Activated naive CD4-positive, alpha-beta T cell (primary cell): ENCODE results near the gene CSNK1G1.
A peak's percentile ranks its signal among the peaks of the same experiment; 100 is the strongest.

Experiments used
- DNase-seq, 4 experiments: peaks; one replicate each; lab custom pipeline; 2025; lab: John Stamatoyannopoulos, UW

The CSNK1G1 gene

GRCh38 chr15:64153480-64154367 lies 202.2 kb downstream of the CSNK1G1 start:
- peak; percentile 90 to 94 (median 92) for DNase-seq

- DNase-seq = no peak
Measured at GRCh38 chr15:64152507-64153387, 203.2 kb downstream of the CSNK1G1 start.

- DNase-seq = peak in 2 of 4 experiments; percentile 11 to 16
Measured at GRCh38 chr15:64151727-64152506, 204.1 kb downstream of the CSNK1G1 start, which contains the start of gene SNX22. Gene SNX22 (plus strand): TSS chr15:64151731. CDS start chr15:64151776, 45 bp downstream.

GRCh38 chr15:64149893-64150578 lies 205.9 kb downstream of the CSNK1G1 start:
- DNase-seq = no peak

GRCh38 chr15:64149424-64149823 lies 206.5 kb downstream of the CSNK1G1 start:
- no peak for DNase-seq

- DNase-seq = no peak
Measured at GRCh38 chr15:64148581-64148980, 207.4 kb downstream of the CSNK1G1 start.

- DNase-seq = no peak
Measured at GRCh38 chr15:64148168-64148567, 207.8 kb downstream of the CSNK1G1 start.

GRCh38 chr15:64146885-64147681 lies 208.9 kb downstream of the CSNK1G1 start:
- DNase-seq = no peak

GRCh38 chr15:64146520-64146884 lies 209.5 kb downstream of the CSNK1G1 start:
- DNase-seq = no peak

- DNase-seq = no peak
Measured at GRCh38 chr15:64146041-64146440, 209.9 kb downstream of the CSNK1G1 start.

GRCh38 chr15:64144565-64145281 lies 211.2 kb downstream of the CSNK1G1 start:
- DNase-seq = no peak

- DNase-seq = no peak
Measured at GRCh38 chr15:64144192-64144564, 211.8 kb downstream of the CSNK1G1 start.

- no peak for DNase-seq
Measured at GRCh38 chr15:64143276-64143675, 212.7 kb downstream of the CSNK1G1 start.

- no peak for DNase-seq
Measured at GRCh38 chr15:64141798-64142512, 214.0 kb downstream of the CSNK1G1 start.

GRCh38 chr15:64138331-64138941 lies 217.5 kb downstream of the CSNK1G1 start:
- DNase-seq = no peak

GRCh38 chr15:64137226-64137833 lies 218.6 kb downstream of the CSNK1G1 start:
- no peak for DNase-seq

GRCh38 chr15:64136347-64136746 lies 219.6 kb downstream of the CSNK1G1 start:
- no peak for DNase-seq

GRCh38 chr15:64134345-64134829 lies 221.6 kb downstream of the CSNK1G1 start:
- no peak for DNase-seq
